Measurements from ENCODE around the gene PLXNA2.

The PLXNA2 gene

GRCh38 chr1:208126108-208126507 is 118.1 kb downstream of the PLXNA2 start:
- in situ Hi-C loops (cut with HindIII; ENCODE audit: low sequenced_read_pairs): no loop called here

GRCh38 chr1:208122612-208123358 is 121.4 kb downstream of the PLXNA2 start:
- in situ Hi-C loops (cut with HindIII; ENCODE audit: low sequenced_read_pairs): no loop called here

GRCh38 chr1:208121813-208122364 is 122.3 kb downstream of the PLXNA2 start:
- in situ Hi-C loops (cut with HindIII; ENCODE audit: low sequenced_read_pairs): no loop called here

- in situ Hi-C loops (cut with HindIII; ENCODE audit: low sequenced_read_pairs): no loop called here
Measured at GRCh38 chr1:208120431-208120790, 123.8 kb downstream of the PLXNA2 start.

- in situ Hi-C loops (cut with HindIII; ENCODE audit: low sequenced_read_pairs): no loop called here
Measured at GRCh38 chr1:208118841-208119606, 125.2 kb downstream of the PLXNA2 start.

GRCh38 chr1:208118306-208118705 is 125.9 kb downstream of the PLXNA2 start:
- in situ Hi-C loops (cut with HindIII; ENCODE audit: low sequenced_read_pairs): no loop called here

- in situ Hi-C loops (cut with HindIII; ENCODE audit: low sequenced_read_pairs): no loop called here
Measured at GRCh38 chr1:208117826-208118225, 126.4 kb downstream of the PLXNA2 start.

- in situ Hi-C loops (cut with HindIII; ENCODE audit: low sequenced_read_pairs): no loop called here
Measured at GRCh38 chr1:208117409-208117808, 126.8 kb downstream of the PLXNA2 start.

- in situ Hi-C loops (cut with HindIII; ENCODE audit: low sequenced_read_pairs): no loop called here
Measured at GRCh38 chr1:208115924-208116640, 128.1 kb downstream of the PLXNA2 start.

- in situ Hi-C loops (cut with HindIII; ENCODE audit: low sequenced_read_pairs): no loop called here
Measured at GRCh38 chr1:208113011-208113410, 131.2 kb downstream of the PLXNA2 start.

- in situ Hi-C loops (cut with HindIII; ENCODE audit: low sequenced_read_pairs): no loop called here
Measured at GRCh38 chr1:208112401-208112800, 131.8 kb downstream of the PLXNA2 start.

GRCh38 chr1:208111646-208112190 is 132.5 kb downstream of the PLXNA2 start:
- in situ Hi-C loops (cut with HindIII; ENCODE audit: low sequenced_read_pairs): no loop called here

- in situ Hi-C loops (cut with HindIII; ENCODE audit: low sequenced_read_pairs): no loop called here
Measured at GRCh38 chr1:208110296-208110695, 133.9 kb downstream of the PLXNA2 start.

GRCh38 chr1:208108646-208109330 is 135.4 kb downstream of the PLXNA2 start:
- in situ Hi-C loops (cut with HindIII; ENCODE audit: low sequenced_read_pairs): no loop called here

GRCh38 chr1:208108213-208108608 is 136.0 kb downstream of the PLXNA2 start:
- in situ Hi-C loops (cut with HindIII; ENCODE audit: low sequenced_read_pairs): no loop called here

- in situ Hi-C loops (cut with HindIII; ENCODE audit: low sequenced_read_pairs): no loop called here
Measured at GRCh38 chr1:208107425-208108212, 136.6 kb downstream of the PLXNA2 start.

GRCh38 chr1:208106218-208106617 is 138.0 kb downstream of the PLXNA2 start:
- in situ Hi-C loops (cut with HindIII; ENCODE audit: low sequenced_read_pairs): no loop called here

GRCh38 chr1:208105756-208106155 is 138.4 kb downstream of the PLXNA2 start:
- in situ Hi-C loops (cut with HindIII; ENCODE audit: low sequenced_read_pairs): no loop called here

- in situ Hi-C loops (cut with HindIII; ENCODE audit: low sequenced_read_pairs): no loop called here
Measured at GRCh38 chr1:208103597-208104513, 140.3 kb downstream of the PLXNA2 start.
